GM23338 (cell line): Measurements from ENCODE around the gene UBE3C. TPM values are rescaled to one million over a fixed set of nuclear protein-coding genes. Genes with fewer than 3 reads are reported as not detected.
A peak's percentile ranks its signal among the peaks of the same experiment; 100 is the strongest.

Experiments
- ATAC-seq: fragments of 200-7000 bp; cut with Tn5 transposase; 3 replicates; pipeline ENCODE4 v1.9.1; 2020
- DNase-seq: peaks from one replicate; pipeline ENCODE4 v3.0.0-alpha.2; 2015; ENCODE audit warnings: low spot score
- H2AFZ ChIP-seq: fragments of 200-600 bp; sonication (generic); 2 replicates; pipeline ENCODE4 v1.8.0; 2016; ENCODE audit warnings: antibody characterized with exemption, mild to moderate bottlenecking, moderate library complexity
- H3F3A ChIP-seq: fragments of 200-600 bp; sonication (generic); replicated peaks from 2 replicates; pipeline ENCODE4 v1.8.0; 2017; ENCODE audit warnings: antibody characterized with exemption, mixed run types, low read depth
- H3K27ac ChIP-seq: fragments of 200-600 bp; sonication (generic); 2 replicates; pipeline ENCODE4 v1.6.1; 2016; ENCODE audit warnings: low read depth
- H3K27me3 ChIP-seq: fragments of 200-600 bp; sonication (generic); 2 replicates; pipeline ENCODE4 v1.8.0; 2016; ENCODE audit warnings: mild to moderate bottlenecking, mixed run types, moderate library complexity; ENCODE audit not compliant: insufficient read depth
- H3K36me3 ChIP-seq: fragments of 200-600 bp; sonication (generic); 2 replicates; pipeline ENCODE4 v1.8.0; 2016; ENCODE audit warnings: mild to moderate bottlenecking; ENCODE audit not compliant: insufficient read depth
- H3K4me1 ChIP-seq: fragments of 200-600 bp; sonication (generic); 2 replicates; pipeline ENCODE4 v1.8.0; 2016; ENCODE audit warnings: mild to moderate bottlenecking, moderate library complexity; ENCODE audit not compliant: insufficient read depth
- H3K4me2 ChIP-seq: fragments of 200-600 bp; sonication (generic); 2 replicates; pipeline ENCODE4 v1.7.1; 2017; ENCODE audit warnings: mixed run types
- H3K4me3 ChIP-seq: fragments of 200-600 bp; sonication (generic); 2 replicates; pipeline ENCODE4 v1.6.1; 2016; ENCODE audit warnings: mixed run types
- H3K79me2 ChIP-seq: fragments of 200-600 bp; sonication (generic); replicated peaks from 2 replicates; pipeline ENCODE4 v1.8.0; 2017; ENCODE audit warnings: mild to moderate bottlenecking; ENCODE audit not compliant: insufficient read depth
- H3K9me2 ChIP-seq: fragments of 200-600 bp; sonication (generic); 2 replicates; pipeline ENCODE4 v1.8.0; 2017; ENCODE audit not compliant: insufficient read depth
- H4K20me1 ChIP-seq: fragments of 200-600 bp; sonication (generic); replicated peaks from 2 replicates; pipeline ENCODE4 v1.8.0; 2017; ENCODE audit warnings: mild to moderate bottlenecking; ENCODE audit not compliant: insufficient read depth
- H3K27ac Mint-ChIP-seq: 2 replicates; pipeline ENCODE4 v1.8.0; 2020; ENCODE audit warnings: inconsistent platforms, mild to moderate bottlenecking, moderate library complexity, mixed read lengths
- H3K27me3 Mint-ChIP-seq: 3 replicates; pipeline ENCODE4 v1.8.0; 2022; ENCODE audit warnings: low read depth, mild to moderate bottlenecking, moderate library complexity, mixed read lengths, inconsistent platforms; ENCODE audit not compliant: insufficient read depth, poor library complexity
- H3K36me3 Mint-ChIP-seq: 3 replicates; pipeline ENCODE4 v1.8.0; 2021; ENCODE audit warnings: low read depth, mild to moderate bottlenecking, inconsistent platforms, moderate library complexity, mixed read lengths
- H3K4me1 Mint-ChIP-seq: 3 replicates; pipeline ENCODE4 v1.8.0; 2020; ENCODE audit warnings: mild to moderate bottlenecking, inconsistent platforms, mixed read lengths
- H3K4me3 Mint-ChIP-seq: 3 replicates; pipeline ENCODE4 v1.8.0; 2021; ENCODE audit warnings: moderate library complexity, mild to moderate bottlenecking, inconsistent platforms, mixed read lengths
- H3K9me3 Mint-ChIP-seq: 3 replicates; pipeline ENCODE4 v1.8.0; 2020; ENCODE audit warnings: moderate library complexity, mild to moderate bottlenecking, inconsistent platforms, mixed read lengths
- CREB1 ChIP-seq: fragments of 250-450 bp; sonication (Bioruptor Pico); IDR thresholded peaks from 2 replicates; pipeline ENCODE4 v1.5.0; 2020; ENCODE audit warnings: low read depth, mild to moderate bottlenecking, moderate library complexity
- EZH2phosphoT487 ChIP-seq: fragments of 200-600 bp; sonication (generic); IDR thresholded peaks from one replicate; pipeline ENCODE4 v1.8.1; 2018; ENCODE audit warnings: antibody characterized with exemption; ENCODE audit not compliant: unreplicated experiment
- JUNB ChIP-seq: IDR thresholded peaks from one replicate; pipeline ENCODE4 v1.6.1; 2016; ENCODE audit warnings: antibody characterized with exemption; ENCODE audit not compliant: unreplicated experiment
- POLR2AphosphoS5 ChIP-seq: IDR thresholded peaks from 2 replicates; pipeline ENCODE4 v1.6.1; 2016; ENCODE audit warnings: antibody characterized with exemption, low read depth
- REST ChIP-seq: IDR thresholded peaks from one replicate; pipeline ENCODE4 v1.6.1; 2018; ENCODE audit warnings: antibody characterized with exemption; ENCODE audit not compliant: unreplicated experiment
- ZNF462 ChIP-seq: fragments of 250-450 bp; sonication (Bioruptor Pico); IDR thresholded peaks from 2 replicates; pipeline ENCODE4 v1.5.0; 2020; ENCODE audit warnings: mild to moderate bottlenecking, moderate library complexity
- polyA plus RNA-seq: library from polyadenylated mRNA; unstranded; fragments of >200 nt; fragmentation: Nextera tagmentation; extraction: Ambion mirVana; gene quantifications from 2 replicates; pipeline ENCODE4 v1.2.1, GENCODE V29; 2016
- total RNA-seq: library from RNA; depleted of rRNA; stranded (reverse); fragments of >200 nt; shearing (Covaris generic); gene quantifications from 2 replicates; pipeline ENCODE4 v1.2.3, GENCODE V29; 2014

Gene UBE3C
- total and polyA plus RNA-seq, 2 experiments from 2014 or later: 16.8 to 76.9 TPM

- Histone ChIP-seq H3K79me2 (peaks cover 100% of the 10 kb centered on the region), H3F3A (no peaks in the 10 kb centered on the region), H3K4me2 (no peak overlapping the region), H4K20me1 (peaks cover 87% of the 10 kb centered on the region), H3K36me3 (no peaks in the 10 kb centered on the region), H3K4me3 (no peak overlapping the region), H2AFZ (no peak overlapping the region), H3K9me2 (no peaks in the 10 kb centered on the region), H3K27ac (peak overlapping the region; percentile 68; the same call in 1 of the 2 replicates), H3K4me1 (peaks cover 35% of the 10 kb centered on the region), H3K27me3 (no peaks in the 10 kb centered on the region)
- DNase-seq (no peak), ATAC-seq (no peak)
- Mint-ChIP-seq H3K4me1 (peaks cover 54% of the 10 kb centered on the region), H3K9me3 (no peaks in the 10 kb centered on the region), H3K36me3 (peaks cover 13% of the 10 kb centered on the region), H3K27ac (no peak overlapping the region), H3K27me3 (peaks cover 8% of the 10 kb centered on the region), H3K4me3 (no peak overlapping the region)
- TF ChIP-seq REST: no peak
- no peak for TF ChIP-seq CREB1
- TF ChIP-seq JUNB: no peak
- TF ChIP-seq EZH2phosphoT487: no peak
- no peak for TF ChIP-seq ZNF462 (CRISPR knock-in tag)
- TF ChIP-seq POLR2AphosphoS5: no peak
Observed at GRCh38 chr7:157149317-157149716, 10.6 kb downstream of the UBE3C start.
